GM23248 (cell line): Measurements from ENCODE around the gene XRCC6.

ENCODE experiments used
- EZH2 ChIP-seq: fragments of 200-600 bp; sonication (generic); IDR thresholded peaks from 2 replicates; pipeline ENCODE4 v1.6.1; 2018; ENCODE audit warnings: antibody characterized with exemption, mild to moderate bottlenecking; ENCODE audit not compliant: insufficient read depth, poor library complexity, severe bottlenecking
- EZH2phosphoT487 ChIP-seq: fragments of 200-600 bp; sonication (generic); IDR thresholded peaks from 2 replicates; pipeline ENCODE4 v1.6.1; 2018; ENCODE audit warnings: antibody characterized with exemption, moderate library complexity, mild to moderate bottlenecking, low read depth; ENCODE audit not compliant: insufficient read depth

GRCh38 chr22:41578818-41579217 is 42.3 kb upstream of the XRCC6 start:
- TF ChIP-seq EZH2 (no peak), EZH2phosphoT487 (no peak)
